GM12864 (cell line): ENCODE data around the gene RFX4.

ENCODE experiments used
- DNase-seq: peaks from one replicate; pipeline ENCODE4 v3.0.0-alpha.2; 2011; ENCODE audit warnings: low read depth
- H3K4me3 ChIP-seq: 2 replicates; pipeline ENCODE4 v1.5.1; 2011; ENCODE audit warnings: mild to moderate bottlenecking, low read depth, low read length, control low read depth
- TF ChIP-seq, protein P1 (sequence below): IDR thresholded peaks from 2 replicates; pipeline ENCODE4 v1.5.1; 2011; ENCODE audit warnings: low read depth, mild to moderate bottlenecking, moderate library complexity, low read length, control low read depth, inconsistent platforms; ENCODE audit errors: missing control alignments

Gene RFX4

DNA sequence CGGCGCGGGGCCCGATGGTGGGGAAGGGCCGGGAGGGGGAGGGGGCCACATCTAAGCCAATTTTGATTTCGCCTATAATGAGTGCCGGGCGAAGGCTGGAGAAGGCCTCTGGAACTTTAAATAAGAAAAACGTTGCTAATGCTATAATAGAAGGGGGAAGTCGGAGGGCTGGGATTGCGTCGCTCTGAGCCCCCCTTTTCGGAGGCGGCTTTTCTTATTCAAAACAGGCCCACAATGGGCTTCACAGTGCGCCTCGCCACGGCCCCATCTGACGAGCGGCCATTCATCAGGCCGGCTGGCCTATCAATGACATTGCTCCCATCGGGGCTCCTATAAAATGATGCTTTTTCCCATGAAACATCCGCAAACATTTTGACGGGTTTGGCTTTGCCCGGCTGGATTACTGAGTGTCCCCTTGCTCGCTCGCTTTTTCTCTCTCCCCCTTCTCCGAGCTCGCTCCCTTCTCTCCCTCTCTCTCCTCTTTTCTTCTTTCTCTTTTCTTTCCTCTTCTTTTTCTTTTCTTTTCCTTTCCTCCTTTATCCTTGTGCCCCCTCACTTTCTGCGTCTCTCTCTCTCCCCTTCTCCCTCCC, at the start of gene RFX4:
Gene RFX4, plus strand, starts transcription at position 364 of the 590 bp plus-strand sequence. CDS start 317 bp downstream, outside the sequence.
- DNase-seq = no peak
- no peak within 1 kb of the TSS; the same call in 1 of the 2 replicates for H3K4me3 ChIP-seq
- TF ChIP-seq, protein P1, sequence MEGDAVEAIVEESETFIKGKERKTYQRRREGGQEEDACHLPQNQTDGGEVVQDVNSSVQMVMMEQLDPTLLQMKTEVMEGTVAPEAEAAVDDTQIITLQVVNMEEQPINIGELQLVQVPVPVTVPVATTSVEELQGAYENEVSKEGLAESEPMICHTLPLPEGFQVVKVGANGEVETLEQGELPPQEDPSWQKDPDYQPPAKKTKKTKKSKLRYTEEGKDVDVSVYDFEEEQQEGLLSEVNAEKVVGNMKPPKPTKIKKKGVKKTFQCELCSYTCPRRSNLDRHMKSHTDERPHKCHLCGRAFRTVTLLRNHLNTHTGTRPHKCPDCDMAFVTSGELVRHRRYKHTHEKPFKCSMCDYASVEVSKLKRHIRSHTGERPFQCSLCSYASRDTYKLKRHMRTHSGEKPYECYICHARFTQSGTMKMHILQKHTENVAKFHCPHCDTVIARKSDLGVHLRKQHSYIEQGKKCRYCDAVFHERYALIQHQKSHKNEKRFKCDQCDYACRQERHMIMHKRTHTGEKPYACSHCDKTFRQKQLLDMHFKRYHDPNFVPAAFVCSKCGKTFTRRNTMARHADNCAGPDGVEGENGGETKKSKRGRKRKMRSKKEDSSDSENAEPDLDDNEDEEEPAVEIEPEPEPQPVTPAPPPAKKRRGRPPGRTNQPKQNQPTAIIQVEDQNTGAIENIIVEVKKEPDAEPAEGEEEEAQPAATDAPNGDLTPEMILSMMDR = no peak

DNA sequence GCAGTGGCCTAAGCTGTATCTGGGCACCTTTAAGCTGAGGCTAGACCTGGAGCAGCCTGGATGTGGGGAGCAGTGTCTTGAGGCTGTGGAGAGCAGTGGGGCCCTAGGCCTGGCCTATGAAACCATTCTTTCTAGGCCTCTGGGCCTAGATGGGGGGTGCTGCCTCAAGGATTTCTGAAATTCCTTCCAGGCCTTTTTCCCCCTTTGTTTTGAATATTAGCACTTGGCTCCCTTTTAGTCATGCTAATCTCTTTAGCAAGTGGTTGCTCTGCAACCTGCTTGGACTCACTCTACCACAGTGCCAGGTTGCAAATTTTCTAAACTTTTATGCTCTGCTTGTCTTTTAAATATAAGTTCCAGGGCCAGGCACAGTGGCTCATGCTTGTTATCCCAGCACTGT, 41.6 kb upstream of the RFX4 start:
- no peak for DNase-seq
- no peak overlapping the region for H3K4me3 ChIP-seq
- TF ChIP-seq, protein P1 = no peak

DNA sequence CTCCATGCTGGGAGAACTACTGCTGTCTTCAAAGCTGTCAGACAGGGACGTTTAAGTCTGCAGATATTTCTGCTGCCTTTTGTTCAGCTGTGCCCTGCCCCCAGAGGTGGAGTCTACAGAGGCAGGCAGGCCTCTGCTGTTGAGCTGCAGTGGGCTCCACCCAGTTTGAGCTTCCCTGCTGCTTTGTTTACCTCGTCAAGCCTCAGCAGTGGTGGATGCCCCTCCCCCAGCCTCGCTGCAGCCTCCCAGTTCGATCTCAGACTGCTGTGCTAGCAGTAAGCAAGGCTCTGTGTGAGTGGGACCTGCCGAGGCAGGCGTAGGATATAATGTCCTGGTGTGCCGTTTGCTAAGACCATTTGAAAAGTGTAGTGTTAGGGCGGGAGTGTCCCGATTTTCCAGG, 31.4 kb upstream of the RFX4 start:
- TF ChIP-seq, protein P1 = no peak
- no peak for DNase-seq
- no peak overlapping the region for H3K4me3 ChIP-seq

DNA sequence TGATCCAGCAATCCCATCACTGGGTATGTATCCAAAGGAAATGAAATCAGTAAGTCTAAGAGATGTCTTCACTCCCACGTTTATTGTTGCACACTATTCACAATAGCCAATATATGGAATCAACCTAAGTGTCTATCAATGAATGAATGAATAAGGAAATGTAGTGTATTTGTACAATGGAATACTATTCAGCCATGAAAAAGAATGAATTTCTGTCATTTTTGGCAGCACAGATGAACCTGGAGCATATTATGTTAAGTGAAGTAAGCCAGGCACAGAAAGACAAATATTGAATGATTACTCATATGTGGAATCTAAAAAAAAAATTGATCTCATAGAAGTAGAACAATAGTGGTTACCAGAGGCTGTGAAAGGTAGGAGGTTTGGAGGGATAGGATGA, 30.6 kb upstream of the RFX4 start:
- TF ChIP-seq, protein P1 = no peak
- H3K4me3 ChIP-seq = no peak overlapping the region

DNA sequence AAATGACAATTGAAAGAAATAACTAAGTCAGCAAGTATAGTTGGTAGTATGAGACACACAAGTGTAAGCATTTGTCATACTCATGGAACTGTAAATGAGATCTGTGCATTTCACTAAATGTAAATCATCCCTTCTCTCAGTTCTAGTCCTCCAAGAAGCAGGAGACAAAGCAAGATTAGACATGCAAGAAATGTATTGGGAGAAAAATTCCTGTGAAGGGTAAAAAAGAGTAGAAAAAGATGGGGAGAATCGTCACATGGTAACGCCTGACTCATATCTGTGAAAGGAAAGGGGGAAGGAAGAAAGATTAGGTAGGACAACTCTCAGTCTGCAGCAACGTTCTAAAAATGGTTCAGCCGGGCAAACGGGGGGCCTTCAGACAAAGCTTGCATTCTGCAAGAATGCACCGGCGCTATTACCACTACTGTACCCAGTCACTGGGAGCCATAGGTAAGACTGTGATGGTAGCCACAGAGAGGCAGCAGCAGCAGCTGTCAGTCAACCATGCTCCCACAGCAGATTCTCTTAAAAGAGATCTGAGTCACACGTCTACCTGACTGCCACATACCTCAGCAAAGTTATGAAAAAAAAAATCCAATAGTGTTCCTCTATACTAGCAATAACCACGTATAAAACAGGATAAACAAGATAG, 18.0 kb upstream of the RFX4 start:
- TF ChIP-seq, protein P1 = no peak
- DNase-seq = no peak
- no peak overlapping the region for H3K4me3 ChIP-seq

More for the DNA sequence above, 30.6 kb upstream of the RFX4 start:
- DNase-seq = no peak

DNA sequence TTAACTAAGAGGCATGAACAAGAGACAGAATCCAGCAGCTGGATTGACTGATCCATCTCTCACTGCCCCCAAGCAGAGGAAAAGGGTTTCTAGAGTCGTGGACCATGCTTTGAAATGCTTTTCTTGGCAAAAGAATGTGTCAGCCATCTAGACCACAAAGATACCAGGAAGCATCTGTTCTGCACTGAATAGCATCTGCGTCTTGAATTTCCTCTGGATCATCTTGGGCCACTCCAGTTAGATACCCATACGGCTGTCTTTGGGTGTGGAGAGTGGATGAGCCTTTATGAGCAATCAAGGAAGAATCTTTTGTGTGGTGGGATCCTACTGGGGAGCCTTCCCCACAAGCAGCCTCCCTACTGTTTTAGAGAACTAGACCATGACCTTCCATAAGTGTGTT, 16.0 kb upstream of the RFX4 start:
- no peak for DNase-seq
- TF ChIP-seq, protein P1 = no peak
- no peak overlapping the region for H3K4me3 ChIP-seq

DNA sequence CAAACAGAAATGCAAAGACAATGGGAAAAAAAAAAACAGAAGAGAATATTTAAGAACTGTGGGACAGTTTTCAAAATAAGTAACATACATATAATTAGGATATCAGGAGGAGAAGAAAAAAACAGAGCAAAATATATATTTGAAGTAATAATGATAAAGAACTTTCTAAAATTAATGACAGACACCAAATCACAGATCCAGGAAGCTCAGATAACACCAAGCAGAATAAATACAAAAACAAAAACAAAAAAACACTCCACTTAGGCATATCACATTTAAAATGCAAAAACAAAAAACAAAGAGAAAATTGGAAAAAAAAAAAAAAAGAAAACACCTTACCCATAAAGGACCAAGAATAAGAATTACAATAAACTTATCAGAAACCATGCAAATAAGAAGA, 9.6 kb upstream of the RFX4 start:
- no peak overlapping the region for H3K4me3 ChIP-seq
- TF ChIP-seq, protein P1 = no peak
- DNase-seq = no peak
